Measurements from ENCODE around the gene CLMP.

CLMP gene

DNA sequence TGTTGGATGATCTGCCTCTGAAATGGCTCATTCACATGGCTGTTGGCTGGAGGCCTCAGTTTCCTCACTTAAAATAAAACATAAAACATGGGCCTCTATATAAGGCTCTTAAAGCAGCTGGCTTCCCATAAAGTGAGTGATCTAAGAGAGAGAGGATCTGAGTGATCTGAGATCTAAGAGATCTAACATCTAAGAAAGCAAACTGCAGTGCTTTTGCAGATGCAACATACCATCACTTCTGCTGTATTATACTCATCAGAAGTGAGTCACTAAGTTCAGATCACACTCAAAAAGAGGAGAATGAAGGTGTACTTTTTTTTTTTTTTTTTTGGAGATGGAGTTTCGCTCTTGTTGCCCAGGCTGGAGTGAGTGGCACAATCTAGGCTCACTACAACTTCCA lies 115.0 kb downstream of the CLMP start:
- DNase-seq (ENCODE audit: low read depth in 2 of 2) = no peak
- TF ChIP-seq, protein P1, sequence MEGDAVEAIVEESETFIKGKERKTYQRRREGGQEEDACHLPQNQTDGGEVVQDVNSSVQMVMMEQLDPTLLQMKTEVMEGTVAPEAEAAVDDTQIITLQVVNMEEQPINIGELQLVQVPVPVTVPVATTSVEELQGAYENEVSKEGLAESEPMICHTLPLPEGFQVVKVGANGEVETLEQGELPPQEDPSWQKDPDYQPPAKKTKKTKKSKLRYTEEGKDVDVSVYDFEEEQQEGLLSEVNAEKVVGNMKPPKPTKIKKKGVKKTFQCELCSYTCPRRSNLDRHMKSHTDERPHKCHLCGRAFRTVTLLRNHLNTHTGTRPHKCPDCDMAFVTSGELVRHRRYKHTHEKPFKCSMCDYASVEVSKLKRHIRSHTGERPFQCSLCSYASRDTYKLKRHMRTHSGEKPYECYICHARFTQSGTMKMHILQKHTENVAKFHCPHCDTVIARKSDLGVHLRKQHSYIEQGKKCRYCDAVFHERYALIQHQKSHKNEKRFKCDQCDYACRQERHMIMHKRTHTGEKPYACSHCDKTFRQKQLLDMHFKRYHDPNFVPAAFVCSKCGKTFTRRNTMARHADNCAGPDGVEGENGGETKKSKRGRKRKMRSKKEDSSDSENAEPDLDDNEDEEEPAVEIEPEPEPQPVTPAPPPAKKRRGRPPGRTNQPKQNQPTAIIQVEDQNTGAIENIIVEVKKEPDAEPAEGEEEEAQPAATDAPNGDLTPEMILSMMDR (IDR thresholded peaks at IDR 0.05; ENCODE audit: low read depth, low read length) = no peak
- no peak overlapping the region for H3K4me3 ChIP-seq (replicated peaks in 1 of 2; ENCODE audit: low read depth in 2 of 2, low read length in 2 of 2)

DNA sequence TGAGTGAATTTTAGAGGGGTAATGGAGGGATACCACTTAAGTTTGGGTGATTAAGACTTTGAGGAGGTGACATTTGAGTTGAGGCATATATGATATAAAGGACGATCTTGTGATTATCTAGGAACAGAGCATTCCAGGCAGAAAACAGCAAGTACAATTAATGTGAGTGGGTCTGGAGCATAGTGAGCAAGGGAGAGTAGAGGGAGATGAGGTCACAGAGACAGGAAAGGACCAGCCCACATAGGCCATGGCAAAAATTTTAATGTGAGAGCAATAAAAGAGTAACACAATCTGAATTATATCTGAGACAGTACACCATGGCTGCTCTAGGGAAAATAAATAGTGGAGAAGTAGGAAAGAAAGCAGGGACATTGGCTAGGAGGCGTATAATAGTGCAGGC lies 118.6 kb downstream of the CLMP start:
- DNase-seq (ENCODE audit: low read depth in 2 of 2) = no peak
- TF ChIP-seq, protein P1 (IDR thresholded peaks at IDR 0.05; ENCODE audit: low read depth, low read length) = no peak
- H3K4me3 ChIP-seq (replicated peaks in 1 of 2; ENCODE audit: low read depth in 2 of 2, low read length in 2 of 2) = no peak overlapping the region

DNA sequence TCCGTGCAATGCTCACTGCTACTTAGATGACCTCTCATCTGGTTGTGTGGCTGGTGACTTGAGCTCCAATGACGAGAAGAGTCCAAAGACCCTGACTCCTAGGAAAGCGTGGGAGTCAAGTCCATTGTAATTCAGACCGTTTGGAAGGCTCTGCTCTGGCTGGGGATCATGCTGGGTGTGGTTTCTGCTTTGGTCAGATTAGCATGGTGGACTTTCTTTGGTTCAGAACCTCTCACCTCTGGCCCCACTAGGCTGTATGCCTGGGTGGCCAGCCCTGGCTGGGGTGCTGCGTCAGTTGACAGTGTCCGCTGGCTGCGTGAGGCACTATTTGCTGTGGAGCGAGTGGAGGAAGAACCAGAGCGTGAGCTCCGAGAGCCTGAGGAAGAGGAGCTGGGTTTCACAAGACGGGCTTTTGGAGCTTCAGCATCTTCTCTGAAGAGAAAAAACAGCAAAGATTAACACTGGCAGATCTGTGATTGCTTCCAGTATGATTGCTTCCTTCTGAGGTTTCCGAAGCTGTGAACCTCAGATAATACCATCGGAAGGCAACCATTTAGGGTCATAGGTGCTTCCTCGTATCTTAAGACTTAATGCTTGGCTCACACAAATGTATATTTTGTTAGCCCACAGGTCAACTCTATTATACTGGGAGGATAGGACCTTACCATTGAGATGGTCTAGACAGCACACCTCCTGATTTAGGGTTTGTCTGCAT lies 121.5 kb downstream of the CLMP start:
- DNase-seq (ENCODE audit: low read depth in 2 of 2) = no peak
- H3K4me3 ChIP-seq (replicated peaks in 1 of 2; ENCODE audit: low read depth in 2 of 2, low read length in 2 of 2) = no peak overlapping the region
- TF ChIP-seq, protein P1 (IDR thresholded peaks at IDR 0.05; ENCODE audit: low read depth, low read length) = no peak

DNA sequence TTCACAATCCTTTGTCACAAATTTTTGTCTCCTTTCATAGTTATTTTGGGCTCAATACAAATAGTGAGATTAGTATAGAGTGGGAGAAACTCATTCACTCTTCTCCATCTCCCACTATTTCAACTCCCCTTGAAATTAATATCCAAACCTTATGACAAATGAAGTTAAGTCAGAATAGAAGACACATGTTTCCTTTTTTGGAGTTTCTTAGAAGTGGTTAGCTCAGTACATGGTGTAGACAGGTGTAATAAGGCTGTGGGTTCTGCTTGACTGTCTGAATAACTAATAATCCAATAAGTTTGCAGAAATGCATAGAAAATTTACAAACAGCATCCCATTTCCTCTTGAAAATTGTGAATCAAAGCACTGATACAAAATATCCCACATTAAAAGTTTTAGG lies 122.3 kb downstream of the CLMP start:
- TF ChIP-seq, protein P1 (IDR thresholded peaks at IDR 0.05; ENCODE audit: low read depth, low read length) = no peak
- H3K4me3 ChIP-seq (replicated peaks in 1 of 2; ENCODE audit: low read depth in 2 of 2, low read length in 2 of 2) = no peak overlapping the region
- DNase-seq (ENCODE audit: low read depth in 2 of 2) = no peak

DNA sequence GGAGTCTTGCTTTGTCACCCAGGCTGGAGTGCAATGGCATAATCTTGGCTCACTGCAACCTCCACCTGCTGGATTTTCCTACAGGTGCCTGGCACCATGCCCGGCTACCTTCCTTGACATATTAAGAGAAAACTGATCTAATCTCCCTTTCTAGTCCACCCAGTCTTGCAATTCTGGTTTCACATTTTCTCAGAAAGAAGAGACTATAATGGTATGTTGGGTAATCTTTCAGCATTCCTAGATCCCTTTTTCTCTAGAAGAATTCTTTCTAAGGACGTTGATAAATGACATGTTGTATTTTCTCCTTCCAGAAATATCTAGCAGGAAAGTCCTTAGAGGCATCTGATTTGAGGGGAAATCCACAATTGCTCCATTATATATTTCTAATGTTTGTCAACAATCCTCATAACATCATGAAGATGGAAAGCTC lies 122.7 kb downstream of the CLMP start:
- H3K4me3 ChIP-seq (replicated peaks in 1 of 2; ENCODE audit: low read depth in 2 of 2, low read length in 2 of 2) = no peak overlapping the region
- DNase-seq (ENCODE audit: low read depth in 2 of 2) = no peak
- TF ChIP-seq, protein P1 (IDR thresholded peaks at IDR 0.05; ENCODE audit: low read depth, low read length) = no peak

DNA sequence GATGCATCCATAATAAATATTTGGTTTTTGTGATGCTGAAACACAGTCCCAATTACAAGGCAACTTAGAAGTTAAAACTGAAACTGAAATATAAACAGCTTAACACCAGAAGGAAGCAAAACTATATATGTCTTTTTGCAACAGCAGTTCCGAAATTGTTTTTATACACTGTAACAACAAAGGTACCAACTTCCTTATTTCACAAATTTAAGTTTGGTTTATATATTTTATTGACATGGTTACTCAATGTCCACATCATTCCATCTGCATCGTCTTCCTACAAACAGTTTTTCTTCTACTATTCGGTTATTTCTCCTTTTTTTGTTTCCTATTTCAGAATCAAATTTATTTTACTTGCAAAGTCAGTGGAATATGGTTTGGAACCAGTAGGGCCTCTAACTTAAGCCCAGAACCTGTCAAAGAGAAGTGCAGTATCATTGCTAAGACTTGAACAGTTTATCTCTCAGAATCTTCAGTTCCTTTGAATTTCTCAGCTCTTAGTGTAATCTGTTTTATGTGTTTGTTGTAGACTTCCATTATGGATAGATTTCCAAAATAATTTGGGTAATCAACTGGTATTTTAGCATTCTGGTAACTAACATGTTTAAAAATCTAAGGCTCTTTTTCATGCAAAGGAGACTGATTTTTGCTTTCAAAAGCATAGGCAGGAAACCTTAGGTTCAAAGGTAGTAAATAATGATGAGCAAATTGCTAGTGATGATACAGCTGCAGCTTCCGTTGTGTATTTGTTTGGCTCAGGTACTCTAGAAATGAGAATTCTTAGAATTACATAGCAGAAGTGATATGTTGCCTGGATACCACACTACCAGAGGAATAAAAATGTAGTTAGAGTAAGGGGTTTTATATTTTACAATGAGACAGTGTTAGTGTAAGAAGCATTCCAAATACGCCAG lies 124.9 kb downstream of the CLMP start:
- DNase-seq (ENCODE audit: low read depth in 2 of 2) = no peak
- no peak overlapping the region for H3K4me3 ChIP-seq (replicated peaks in 1 of 2; ENCODE audit: low read depth in 2 of 2, low read length in 2 of 2)
- TF ChIP-seq, protein P1 (IDR thresholded peaks at IDR 0.05; ENCODE audit: low read depth, low read length) = no peak
